Natural killer cell (primary cell): ENCODE measurements around the gene FAR1. TPM values are rescaled to one million over a fixed set of nuclear protein-coding genes. Genes with fewer than 3 reads are reported as not detected.
"Not testable (repeated sequence)": the region's sequence is repeated elsewhere in the genome, so short reads cannot be mapped to it uniquely, and the experiment has no call there.

Experiments used
- ATAC-seq, 3 donors: fragments of 150-1000 bp in 2 of 3; fragments of 200-7000 bp in 1 of 3; cut with Tn5 transposase; 1 replicate in 1 of 3; 2 replicates in 2 of 3; pipeline ENCODE4 v1.10.0; 2021; ENCODE audit warnings: mild to moderate bottlenecking in 2 of 3, moderate library complexity in 2 of 3
- DNase-seq, 2 donors: peaks; one replicate each; pipeline versions ENCODE4 v3.0.0 to v3.0.0-alpha.2; 2013 to 2021; ENCODE audit warnings: mixed read lengths in 1 of 2
- H3K27ac ChIP-seq: one replicate; pipeline ENCODE4 v1.5.1; 2013; ENCODE audit warnings: mild to moderate bottlenecking, low read length
- H3K27me3 ChIP-seq: one replicate; pipeline ENCODE4 v1.6.1; 2013; ENCODE audit warnings: low read length; ENCODE audit not compliant: control insufficient read depth, insufficient read depth
- H3K36me3 ChIP-seq: one replicate; pipeline ENCODE4 v1.6.1; 2013; ENCODE audit warnings: low read length; ENCODE audit not compliant: control insufficient read depth, insufficient read depth
- H3K4me1 ChIP-seq: one replicate; pipeline ENCODE4 v1.6.1; 2013; ENCODE audit warnings: low read length; ENCODE audit not compliant: control insufficient read depth, insufficient read depth
- H3K4me3 ChIP-seq: one replicate; pipeline ENCODE4 v1.5.1; 2013; ENCODE audit warnings: low read length
- H3K9me3 ChIP-seq: one replicate; pipeline ENCODE4 v1.6.1; 2013; ENCODE audit warnings: low read length; ENCODE audit not compliant: control insufficient read depth, insufficient read depth
- H3K27ac Mint-ChIP-seq, 2 donors: one replicate each; pipeline ENCODE4 v1.8.0; 2022; ENCODE audit warnings: mild to moderate bottlenecking in 2 of 2, mixed read lengths in 2 of 2, moderate library complexity in 1 of 2
- H3K27me3 Mint-ChIP-seq, 2 donors: one replicate each; pipeline ENCODE4 v1.8.0; 2022; ENCODE audit warnings: low read depth in 2 of 2, mixed read lengths in 2 of 2
- H3K36me3 Mint-ChIP-seq: one replicate; pipeline ENCODE4 v1.8.0; 2022; ENCODE audit warnings: mixed read lengths
- H3K4me1 Mint-ChIP-seq, 2 donors: one replicate each; pipeline ENCODE4 v1.8.0; 2022; ENCODE audit warnings: mixed read lengths in 2 of 2
- H3K4me3 Mint-ChIP-seq: one replicate; pipeline ENCODE4 v1.8.0; 2022; ENCODE audit warnings: mild to moderate bottlenecking, moderate library complexity, mixed read lengths
- H3K9me3 Mint-ChIP-seq, 2 donors: one replicate each; pipeline ENCODE4 v1.8.0; 2022; ENCODE audit warnings: mixed read lengths in 2 of 2
- WGBS: methylation state at CpG from one replicate; pipeline ENCODE4 v1.1.7; 2013; ENCODE audit warnings: missing lambda C conversion rate; ENCODE audit not compliant: insufficient coverage; 5-methylcytosine and 5-hydroxymethylcytosine counted together
- intact Hi-C: fragments of 100-400 bp; cut with micrococcal nuclease; formaldehyde crosslinking; loops from one replicate; pipeline ENCODE4 v1.14.2; 2022
- total RNA-seq, 4 donors: library from RNA; stranded (reverse); fragments of 120-200 nt in 1 of 4; gene quantifications; one replicate each; pipeline versions ENCODE4 v1.2.3 to v1.2.4, GENCODE V29; 2013 to 2022
- TF ChIP-seq, protein P1 (sequence below): fragments of 200-600 bp; IDR thresholded peaks from one replicate; pipeline ENCODE4 v1.8.0; 2022; ENCODE audit warnings: antibody characterized with exemption

Gene FAR1
- 10 to 100 TPM; 59.5 to 74.7 (median 74.6) TPM for total RNA-seq
- 78.6 TPM for total RNA-seq (2013)

GRCh38 chr11:13668102-13668956, at the start of gene FAR1:
FAR1 (plus strand) TSS chr11:13668668; CDS start chr11:13694766, 26,098 bp downstream.
- intact Hi-C loops: loop anchor here (1.0 to 5.0 kb wide), 4 partner anchors 118 to 391 kb away; partner anchors contain the start of genes BMAL1 and BTBD10
- under 1% methylated on average over 104 of the region's 104 CpGs for WGBS
- H3K36me3 ChIP-seq: no peaks in the 10 kb centered on the region
- peak within 1 kb of the TSS; percentile 99 for H3K4me3 Mint-ChIP-seq
- H3K4me3 ChIP-seq: peak within 1 kb of the TSS; percentile 81
- ATAC-seq (peak; percentile 85 to 96 (median 86)), DNase-seq (peak; percentile 94 to 97)
- peak within 1 kb of the TSS; percentile 78 for H3K27ac ChIP-seq
- TF ChIP-seq, protein P1, sequence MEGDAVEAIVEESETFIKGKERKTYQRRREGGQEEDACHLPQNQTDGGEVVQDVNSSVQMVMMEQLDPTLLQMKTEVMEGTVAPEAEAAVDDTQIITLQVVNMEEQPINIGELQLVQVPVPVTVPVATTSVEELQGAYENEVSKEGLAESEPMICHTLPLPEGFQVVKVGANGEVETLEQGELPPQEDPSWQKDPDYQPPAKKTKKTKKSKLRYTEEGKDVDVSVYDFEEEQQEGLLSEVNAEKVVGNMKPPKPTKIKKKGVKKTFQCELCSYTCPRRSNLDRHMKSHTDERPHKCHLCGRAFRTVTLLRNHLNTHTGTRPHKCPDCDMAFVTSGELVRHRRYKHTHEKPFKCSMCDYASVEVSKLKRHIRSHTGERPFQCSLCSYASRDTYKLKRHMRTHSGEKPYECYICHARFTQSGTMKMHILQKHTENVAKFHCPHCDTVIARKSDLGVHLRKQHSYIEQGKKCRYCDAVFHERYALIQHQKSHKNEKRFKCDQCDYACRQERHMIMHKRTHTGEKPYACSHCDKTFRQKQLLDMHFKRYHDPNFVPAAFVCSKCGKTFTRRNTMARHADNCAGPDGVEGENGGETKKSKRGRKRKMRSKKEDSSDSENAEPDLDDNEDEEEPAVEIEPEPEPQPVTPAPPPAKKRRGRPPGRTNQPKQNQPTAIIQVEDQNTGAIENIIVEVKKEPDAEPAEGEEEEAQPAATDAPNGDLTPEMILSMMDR: peak; percentile 58
- H3K4me1 ChIP-seq: peaks cover 20% of the 10 kb centered on the region
- no peaks in the 10 kb centered on the region for H3K27me3 ChIP-seq
- peaks cover 40 to 52% of the 10 kb centered on the region in 2 donors for H3K4me1 Mint-ChIP-seq
- no peaks in the 10 kb centered on the region for H3K9me3 Mint-ChIP-seq
- peak within 1 kb of the TSS; percentile 88 to 97 for H3K27ac Mint-ChIP-seq
- peaks cover 0 to 8% of the 10 kb centered on the region in 2 donors for H3K27me3 Mint-ChIP-seq
- no peaks in the 10 kb centered on the region for H3K36me3 Mint-ChIP-seq
- no peaks in the 10 kb centered on the region for H3K9me3 ChIP-seq

DNA sequence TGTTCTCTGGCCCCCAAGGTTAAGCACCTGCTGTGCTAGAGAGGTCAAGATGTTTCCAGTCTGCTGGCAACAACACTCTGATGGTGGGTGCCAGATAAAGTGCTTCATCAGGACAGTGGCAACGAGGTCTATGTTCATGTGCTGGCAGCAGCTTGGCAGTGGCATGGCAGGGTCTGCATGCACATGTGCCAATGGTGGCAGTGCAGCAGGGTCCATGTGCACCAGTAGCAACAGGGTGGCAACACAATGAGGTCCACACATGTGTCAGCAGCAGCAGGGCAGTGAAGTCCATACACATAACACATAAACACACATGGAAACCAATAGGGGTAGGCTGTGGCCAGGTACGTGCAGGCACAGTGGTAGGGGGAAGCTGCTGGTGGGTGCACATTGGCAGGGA, 48.4 kb upstream of the FAR1 start:
- Mint-ChIP-seq H3K9me3 (peaks cover 2 to 18% of the 10 kb centered on the region in 2 donors), H3K27ac (no peak overlapping the region), H3K4me1 (peaks cover 0 to 10% of the 10 kb centered on the region in 2 donors), H3K27me3 (peaks cover 6 to 10% of the 10 kb centered on the region in 2 donors), H3K4me3 (no peak overlapping the region), H3K36me3 (peaks cover 30% of the 10 kb centered on the region)
- intact Hi-C loops: no loop called here
- H3K4me1 ChIP-seq: no peaks in the 10 kb centered on the region
- 75% methylated on average over 2 of the region's 2 CpGs for WGBS
- ATAC-seq (no peak), DNase-seq (no peak)
- H3K4me3 ChIP-seq: no peak overlapping the region
- no peak overlapping the region for H3K27ac ChIP-seq
- no peaks in the 10 kb centered on the region for H3K36me3 ChIP-seq
- H3K27me3 ChIP-seq: no peaks in the 10 kb centered on the region
- TF ChIP-seq, protein P1: no peak
- H3K9me3 ChIP-seq: no peaks in the 10 kb centered on the region

DNA sequence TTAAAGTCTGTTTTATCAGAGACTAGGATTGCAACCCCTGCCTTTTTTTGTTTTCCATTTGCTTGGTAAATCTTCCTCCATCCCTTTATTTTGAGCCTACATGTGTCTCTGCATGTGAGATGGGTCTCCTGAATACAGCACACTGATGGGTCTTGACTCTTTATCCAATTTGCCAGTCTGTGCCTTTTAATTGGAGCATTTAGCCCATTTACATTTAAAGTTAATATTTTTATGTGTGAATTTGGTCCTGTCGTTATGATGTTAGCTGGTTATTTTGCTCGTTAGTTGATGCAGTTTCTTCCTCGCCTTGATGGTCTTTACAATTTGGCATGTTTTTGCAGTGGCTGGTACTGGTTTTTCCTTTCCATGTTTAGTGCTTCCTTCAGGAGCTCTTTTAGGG, 41.6 kb upstream of the FAR1 start:
- H3K27me3 ChIP-seq, DNase-seq, H3K36me3 Mint-ChIP-seq, H3K27me3 Mint-ChIP-seq, ATAC-seq, H3K4me3 ChIP-seq, H3K4me1 ChIP-seq, H3K27ac Mint-ChIP-seq, H3K27ac ChIP-seq, intact Hi-C loops, H3K9me3 Mint-ChIP-seq, H3K4me3 Mint-ChIP-seq, H3K36me3 ChIP-seq, H3K9me3 ChIP-seq, H3K4me1 Mint-ChIP-seq: not testable (repeated sequence)
- WGBS: no CpG with 5 or more reads among the region's 3 CpGs

DNA sequence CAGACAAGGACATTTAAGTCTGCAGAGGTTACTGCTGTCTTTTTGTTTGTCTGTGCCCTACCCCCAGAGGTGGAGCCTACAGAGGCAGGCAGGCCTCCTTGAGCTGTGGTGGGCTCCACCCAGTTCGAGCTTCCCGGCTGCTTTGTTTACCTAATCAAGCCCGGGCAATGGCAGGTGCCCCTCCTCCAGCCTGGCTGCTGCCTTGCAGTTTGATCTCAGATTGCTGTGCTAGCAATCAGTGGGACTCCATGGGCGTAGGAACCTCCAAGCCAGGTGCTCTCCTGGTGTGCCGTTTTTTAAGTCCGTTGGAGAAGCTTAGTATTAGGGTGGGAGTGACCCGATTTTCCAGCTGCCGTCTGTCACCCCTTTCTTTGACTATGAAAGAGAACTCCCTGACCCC, 39.8 kb upstream of the FAR1 start:
- H3K27me3 Mint-ChIP-seq: peaks cover 12 to 21% of the 10 kb centered on the region in 2 donors
- WGBS: 74% methylated on average over 8 of the region's 8 CpGs
- not testable (repeated sequence) for ATAC-seq

More for the DNA sequence above, 39.8 kb upstream of the FAR1 start:
- H3K4me3 ChIP-seq, intact Hi-C loops, H3K36me3 Mint-ChIP-seq, H3K36me3 ChIP-seq, H3K9me3 ChIP-seq, H3K4me1 Mint-ChIP-seq, H3K4me3 Mint-ChIP-seq, DNase-seq, H3K27me3 ChIP-seq, H3K27ac Mint-ChIP-seq, H3K4me1 ChIP-seq, H3K27ac ChIP-seq, H3K9me3 Mint-ChIP-seq: not testable (repeated sequence)
